Measurements from ENCODE around the gene VAV2.
"Not testable (repeated sequence)": the region's sequence is repeated elsewhere in the genome, so short reads cannot be mapped to it uniquely, and the experiment has no call there.

The VAV2 gene

DNA sequence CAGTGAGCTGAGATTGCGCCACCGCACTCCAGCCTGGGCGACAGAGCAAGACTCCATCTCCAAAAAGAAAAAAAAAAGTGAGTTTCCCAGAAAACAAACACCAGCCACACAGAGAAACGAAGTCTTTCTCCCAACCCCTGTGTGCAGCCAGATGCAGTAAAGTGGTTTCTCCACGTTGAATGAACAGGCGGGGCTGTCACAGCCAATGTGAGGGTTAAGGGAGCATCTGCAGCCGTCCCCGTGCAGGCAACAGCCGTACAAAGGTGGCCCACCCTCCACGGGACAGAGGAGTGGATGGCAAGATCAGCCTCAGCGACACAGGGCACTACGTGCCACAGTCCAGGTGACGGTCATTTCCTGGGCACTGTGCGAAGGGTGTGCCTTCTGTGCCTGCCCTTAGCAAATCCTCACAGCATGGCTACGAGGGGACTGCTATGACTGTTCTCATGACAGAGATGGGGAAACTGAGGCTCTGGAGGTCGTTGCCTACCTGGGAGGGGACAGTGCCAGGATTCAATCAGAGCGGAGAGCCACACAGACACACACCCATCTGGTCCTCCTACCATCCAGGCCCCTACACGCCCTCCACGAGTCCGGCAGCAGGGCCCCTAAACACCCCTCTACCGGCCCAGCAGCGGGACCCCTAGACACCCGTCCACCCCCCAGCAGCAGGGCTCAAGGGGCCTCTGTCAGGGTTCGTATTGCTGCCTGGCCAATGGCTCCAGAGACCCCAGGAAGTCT, 2.3 kb downstream of the VAV2 start:
- Histone ChIP-seq H3K4me2 (ENCODE audit: insufficient read depth, low read length, poor library complexity, severe bottlenecking) (peak overlapping the region; percentile 84), H2AK5ac (ENCODE audit: low read depth, low read length) (peak overlapping the region; percentile 67), H3K18ac (ENCODE audit: low read length) (peak overlapping the region; percentile 91), H3K36me3 (replicated peaks in 1 of 2; ENCODE audit: control insufficient read depth in 2 of 2, insufficient read depth in 2 of 2, low read length in 2 of 2) (peaks cover 4 to 27% of the 10 kb centered on the region in 2 donors), H2BK15ac (ENCODE audit: low read length) (peak overlapping the region; percentile 90), H2BK120ac (ENCODE audit: low read depth, low read length) (peak overlapping the region; percentile 6), H3K23ac (ENCODE audit: low read depth, low read length, poor library complexity) (no peak overlapping the region), H3K9ac (ENCODE audit: low read depth, low read length, poor library complexity) (peak overlapping the region; percentile 75), H3K79me1 (ENCODE audit: low read depth, low read length) (peaks cover 24% of the 10 kb centered on the region), H2BK5ac (ENCODE audit: low read length) (peak overlapping the region; percentile 56), H3K4ac (ENCODE audit: low read length) (peak overlapping the region; percentile 85), H3K27me3 (ENCODE audit: control insufficient read depth in 3 of 3, insufficient read depth in 3 of 3, low read depth in 1 of 3, low read length in 3 of 3) (no peaks in the 10 kb centered on the region), H4K8ac (ENCODE audit: low read depth, low read length) (no peak overlapping the region), H3K9me3 (replicated peaks in 1 of 2; ENCODE audit: control insufficient read depth in 2 of 2, insufficient read depth in 1 of 2, low read depth in 1 of 2, low read length in 2 of 2) (no peaks in the 10 kb centered on the region), H2AFZ (ENCODE audit: low read length) (no peak overlapping the region), H3K14ac (ENCODE audit: low read length) (peak overlapping the region; percentile 10), H3K4me3 (ENCODE audit: low read length in 2 of 2) (peak overlapping the region; percentile 92 to 97), H3K27ac (replicated peaks; ENCODE audit: low read length) (no peak overlapping the region), H3K4me1 (ENCODE audit: control insufficient read depth in 2 of 2, insufficient read depth in 1 of 2, low read depth in 1 of 2, low read length in 2 of 2) (peaks cover 20 to 28% of the 10 kb centered on the region in 2 donors), H2BK12ac (ENCODE audit: low read length) (peak overlapping the region; percentile 36), H4K91ac (ENCODE audit: low read depth, low read length, poor library complexity) (no peak overlapping the region)
- DNase-seq (ENCODE audit: low spot score) = no peak
- no CpG with 5 or more reads among the region's 24 CpGs for WGBS, 2 donors (ENCODE audit: extremely low coverage in 2 of 2, insufficient read length in 2 of 2, insufficient replicate concordance in 1 of 2)

DNA sequence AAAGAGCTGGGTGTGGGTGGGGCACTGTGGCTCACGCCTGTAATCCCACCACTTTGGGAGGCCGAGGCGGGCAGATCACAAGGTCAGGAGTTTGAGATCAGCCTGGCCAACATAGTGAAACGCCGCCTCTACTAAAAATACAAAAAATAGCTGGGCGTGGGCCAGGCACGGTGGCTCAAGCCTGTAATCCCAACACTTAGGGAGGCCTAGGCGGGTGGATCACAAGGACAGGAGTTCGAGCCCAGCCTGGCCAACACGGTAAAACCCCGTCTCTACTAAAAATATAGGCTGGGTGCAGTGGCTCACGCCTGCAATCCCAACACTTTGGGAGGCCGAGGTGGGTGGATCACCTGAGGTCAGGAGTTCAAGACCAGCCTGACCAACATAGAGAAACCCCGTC, 3.4 kb downstream of the VAV2 start:
- DNase-seq (ENCODE audit: low spot score); H3K9me3 ChIP-seq (replicated peaks in 1 of 2; ENCODE audit: control insufficient read depth in 2 of 2, insufficient read depth in 1 of 2, low read depth in 1 of 2, low read length in 2 of 2); H3K27ac ChIP-seq (replicated peaks; ENCODE audit: low read length); H2BK12ac ChIP-seq (ENCODE audit: low read length); H2BK120ac ChIP-seq (ENCODE audit: low read depth, low read length); H3K18ac ChIP-seq (ENCODE audit: low read length); H3K4ac ChIP-seq (ENCODE audit: low read length); H3K4me3 ChIP-seq (ENCODE audit: low read length in 2 of 2); H4K91ac ChIP-seq (ENCODE audit: low read depth, low read length, poor library complexity); H2BK15ac ChIP-seq (ENCODE audit: low read length); H3K4me2 ChIP-seq (ENCODE audit: insufficient read depth, low read length, poor library complexity, severe bottlenecking); H3K27me3 ChIP-seq (ENCODE audit: control insufficient read depth in 3 of 3, insufficient read depth in 3 of 3, low read depth in 1 of 3, low read length in 3 of 3); H2AK5ac ChIP-seq (ENCODE audit: low read depth, low read length); H4K8ac ChIP-seq (ENCODE audit: low read depth, low read length); H3K9ac ChIP-seq (ENCODE audit: low read depth, low read length, poor library complexity); H3K23ac ChIP-seq (ENCODE audit: low read depth, low read length, poor library complexity); H2BK5ac ChIP-seq (ENCODE audit: low read length); H3K14ac ChIP-seq (ENCODE audit: low read length); H2AFZ ChIP-seq (ENCODE audit: low read length): not testable (repeated sequence)
- peaks cover 4 to 32% of the 10 kb centered on the region in 2 donors for H3K36me3 ChIP-seq (replicated peaks in 1 of 2; ENCODE audit: control insufficient read depth in 2 of 2, insufficient read depth in 2 of 2, low read length in 2 of 2)
- peaks cover 24% of the 10 kb centered on the region for H3K79me1 ChIP-seq (ENCODE audit: low read depth, low read length)
- WGBS, 2 donors (ENCODE audit: extremely low coverage in 2 of 2, insufficient read length in 2 of 2, insufficient replicate concordance in 1 of 2) = no CpG with 5 or more reads among the region's 14 CpGs
- H3K4me1 ChIP-seq (ENCODE audit: control insufficient read depth in 2 of 2, insufficient read depth in 1 of 2, low read depth in 1 of 2, low read length in 2 of 2) = peaks cover 16 to 22% of the 10 kb centered on the region in 2 donors

DNA sequence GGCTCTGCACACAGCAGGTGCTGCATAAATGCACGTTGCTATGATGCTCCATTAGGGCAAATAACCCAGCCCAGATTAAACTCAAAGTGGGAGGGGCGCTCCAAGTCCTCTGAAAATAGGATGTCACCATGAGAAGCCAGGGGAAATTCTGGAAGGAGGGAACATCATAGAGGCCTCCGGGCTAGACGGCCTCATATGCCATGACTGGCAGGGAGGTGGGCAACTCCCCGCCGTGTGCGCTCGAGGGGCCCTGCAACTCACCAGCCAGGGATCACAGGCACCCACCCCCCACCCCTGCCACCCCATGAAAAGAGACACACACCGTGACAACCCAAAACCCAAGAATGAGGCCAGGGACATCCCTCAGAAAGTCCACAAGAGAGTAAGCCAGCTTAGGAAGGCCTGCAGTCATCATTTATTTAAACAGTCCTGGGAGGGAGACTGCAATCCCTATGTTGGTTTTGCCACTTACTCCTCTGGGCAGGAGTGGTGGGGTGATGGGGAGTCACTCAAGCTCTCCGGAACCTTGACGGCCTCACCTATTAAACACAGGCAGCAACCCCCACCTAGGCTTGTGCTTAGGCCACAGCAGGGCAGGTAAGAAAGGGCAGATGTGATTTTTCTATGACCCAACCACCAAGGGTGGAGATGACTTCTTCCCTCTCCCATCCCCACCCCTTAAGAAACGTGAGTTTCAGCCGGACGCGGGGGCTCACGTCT, 4.0 kb downstream of the VAV2 start:
- Histone ChIP-seq H2BK120ac (ENCODE audit: low read depth, low read length) (no peak overlapping the region), H3K4me3 (ENCODE audit: low read length in 2 of 2) (no peak overlapping the region), H2BK5ac (ENCODE audit: low read length) (no peak overlapping the region), H3K4me1 (ENCODE audit: control insufficient read depth in 2 of 2, insufficient read depth in 1 of 2, low read depth in 1 of 2, low read length in 2 of 2) (peaks cover 13 to 20% of the 10 kb centered on the region in 2 donors), H3K23ac (ENCODE audit: low read depth, low read length, poor library complexity) (no peak overlapping the region), H4K8ac (ENCODE audit: low read depth, low read length) (no peak overlapping the region), H3K9me3 (replicated peaks in 1 of 2; ENCODE audit: control insufficient read depth in 2 of 2, insufficient read depth in 1 of 2, low read depth in 1 of 2, low read length in 2 of 2) (no peaks in the 10 kb centered on the region), H2BK15ac (ENCODE audit: low read length) (no peak overlapping the region), H3K9ac (ENCODE audit: low read depth, low read length, poor library complexity) (no peak overlapping the region), H3K4me2 (ENCODE audit: insufficient read depth, low read length, poor library complexity, severe bottlenecking) (no peak overlapping the region), H2AFZ (ENCODE audit: low read length) (no peak overlapping the region), H3K36me3 (replicated peaks in 1 of 2; ENCODE audit: control insufficient read depth in 2 of 2, insufficient read depth in 2 of 2, low read length in 2 of 2) (peaks cover 4 to 32% of the 10 kb centered on the region in 2 donors), H3K27ac (replicated peaks; ENCODE audit: low read length) (no peak overlapping the region), H3K79me1 (ENCODE audit: low read depth, low read length) (peaks cover 25% of the 10 kb centered on the region), H3K4ac (ENCODE audit: low read length) (no peak overlapping the region), H2BK12ac (ENCODE audit: low read length) (no peak overlapping the region), H3K27me3 (ENCODE audit: control insufficient read depth in 3 of 3, insufficient read depth in 3 of 3, low read depth in 1 of 3, low read length in 3 of 3) (no peaks in the 10 kb centered on the region), H3K14ac (ENCODE audit: low read length) (no peak overlapping the region), H2AK5ac (ENCODE audit: low read depth, low read length) (no peak overlapping the region), H3K18ac (ENCODE audit: low read length) (no peak overlapping the region), H4K91ac (ENCODE audit: low read depth, low read length, poor library complexity) (no peak overlapping the region)
- no CpG with 5 or more reads among the region's 16 CpGs for WGBS, 2 donors (ENCODE audit: extremely low coverage in 2 of 2, insufficient read length in 2 of 2, insufficient replicate concordance in 1 of 2)
- DNase-seq (ENCODE audit: low spot score) = no peak

DNA sequence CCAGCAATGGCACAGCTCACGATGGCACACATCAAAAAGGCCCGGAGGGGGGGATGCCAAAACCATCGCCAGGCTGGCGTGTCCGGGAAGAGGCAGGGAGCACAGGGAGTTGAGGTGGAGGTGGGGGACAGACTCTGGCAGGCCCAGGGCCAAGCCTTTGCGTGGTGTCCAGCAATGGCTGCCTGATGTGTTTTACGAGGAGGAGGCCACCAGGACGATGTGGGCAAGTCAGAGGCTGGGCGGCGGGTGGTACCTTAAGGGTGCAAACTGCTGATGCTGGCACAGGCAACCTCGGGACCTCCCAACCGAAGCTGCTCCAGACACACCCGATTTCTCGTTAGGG, 4.7 kb downstream of the VAV2 start:
- Histone ChIP-seq H3K9ac (ENCODE audit: low read depth, low read length, poor library complexity) (no peak overlapping the region), H3K79me1 (ENCODE audit: low read depth, low read length) (peaks cover 27% of the 10 kb centered on the region), H2BK120ac (ENCODE audit: low read depth, low read length) (no peak overlapping the region), H2BK15ac (ENCODE audit: low read length) (no peak overlapping the region), H2BK5ac (ENCODE audit: low read length) (peak overlapping the region; percentile 19), H3K4me2 (ENCODE audit: insufficient read depth, low read length, poor library complexity, severe bottlenecking) (no peak overlapping the region), H3K23ac (ENCODE audit: low read depth, low read length, poor library complexity) (no peak overlapping the region), H2AFZ (ENCODE audit: low read length) (no peak overlapping the region), H2AK5ac (ENCODE audit: low read depth, low read length) (no peak overlapping the region), H2BK12ac (ENCODE audit: low read length) (no peak overlapping the region), H3K36me3 (replicated peaks in 1 of 2; ENCODE audit: control insufficient read depth in 2 of 2, insufficient read depth in 2 of 2, low read length in 2 of 2) (peaks cover 4 to 32% of the 10 kb centered on the region in 2 donors), H3K14ac (ENCODE audit: low read length) (no peak overlapping the region), H3K4me1 (ENCODE audit: control insufficient read depth in 2 of 2, insufficient read depth in 1 of 2, low read depth in 1 of 2, low read length in 2 of 2) (peaks cover 13 to 21% of the 10 kb centered on the region in 2 donors), H4K91ac (ENCODE audit: low read depth, low read length, poor library complexity) (no peak overlapping the region), H3K4ac (ENCODE audit: low read length) (no peak overlapping the region), H3K4me3 (ENCODE audit: low read length in 2 of 2) (no peak overlapping the region), H3K27me3 (ENCODE audit: control insufficient read depth in 3 of 3, insufficient read depth in 3 of 3, low read depth in 1 of 3, low read length in 3 of 3) (no peaks in the 10 kb centered on the region), H3K18ac (ENCODE audit: low read length) (peak overlapping the region; percentile 46), H4K8ac (ENCODE audit: low read depth, low read length) (no peak overlapping the region), H3K9me3 (replicated peaks in 1 of 2; ENCODE audit: control insufficient read depth in 2 of 2, insufficient read depth in 1 of 2, low read depth in 1 of 2, low read length in 2 of 2) (no peaks in the 10 kb centered on the region), H3K27ac (replicated peaks; ENCODE audit: low read length) (no peak overlapping the region)
- no CpG with 5 or more reads among the region's 14 CpGs for WGBS, 2 donors (ENCODE audit: extremely low coverage in 2 of 2, insufficient read length in 2 of 2, insufficient replicate concordance in 1 of 2)
- DNase-seq (ENCODE audit: low spot score) = no peak

Measured in neuronal stem cell (in vitro differentiated cells).